ENCODE results near the gene P3H2.

DNA sequence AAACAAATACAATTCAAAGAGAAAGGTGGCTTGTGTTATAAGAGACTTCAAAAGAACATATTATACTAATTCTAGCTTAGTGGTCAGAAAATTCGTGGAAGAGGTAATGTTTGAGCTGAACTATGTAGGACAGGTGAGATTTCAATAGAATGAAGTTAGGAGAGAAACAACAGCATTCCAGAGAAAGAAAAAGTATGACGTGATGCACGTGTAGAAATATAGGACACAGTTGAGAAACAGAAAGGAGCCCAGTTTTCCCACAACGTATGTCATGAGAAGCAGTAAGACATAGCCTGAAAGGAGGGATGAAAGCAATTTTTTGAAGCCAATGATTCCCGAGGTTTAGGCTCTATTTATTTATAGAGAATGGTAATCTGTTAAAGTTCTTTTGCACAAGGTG lies 18.7 kb upstream of the P3H2 start:
- TF ChIP-seq, protein P1, sequence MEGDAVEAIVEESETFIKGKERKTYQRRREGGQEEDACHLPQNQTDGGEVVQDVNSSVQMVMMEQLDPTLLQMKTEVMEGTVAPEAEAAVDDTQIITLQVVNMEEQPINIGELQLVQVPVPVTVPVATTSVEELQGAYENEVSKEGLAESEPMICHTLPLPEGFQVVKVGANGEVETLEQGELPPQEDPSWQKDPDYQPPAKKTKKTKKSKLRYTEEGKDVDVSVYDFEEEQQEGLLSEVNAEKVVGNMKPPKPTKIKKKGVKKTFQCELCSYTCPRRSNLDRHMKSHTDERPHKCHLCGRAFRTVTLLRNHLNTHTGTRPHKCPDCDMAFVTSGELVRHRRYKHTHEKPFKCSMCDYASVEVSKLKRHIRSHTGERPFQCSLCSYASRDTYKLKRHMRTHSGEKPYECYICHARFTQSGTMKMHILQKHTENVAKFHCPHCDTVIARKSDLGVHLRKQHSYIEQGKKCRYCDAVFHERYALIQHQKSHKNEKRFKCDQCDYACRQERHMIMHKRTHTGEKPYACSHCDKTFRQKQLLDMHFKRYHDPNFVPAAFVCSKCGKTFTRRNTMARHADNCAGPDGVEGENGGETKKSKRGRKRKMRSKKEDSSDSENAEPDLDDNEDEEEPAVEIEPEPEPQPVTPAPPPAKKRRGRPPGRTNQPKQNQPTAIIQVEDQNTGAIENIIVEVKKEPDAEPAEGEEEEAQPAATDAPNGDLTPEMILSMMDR (IDR thresholded peaks at IDR 0.05) = no peak
- TF ChIP-seq POLR2A (IDR thresholded peaks at IDR 0.05) = no peak
